ENCODE results near the gene SDR42E1.

The SDR42E1 gene, protein sequence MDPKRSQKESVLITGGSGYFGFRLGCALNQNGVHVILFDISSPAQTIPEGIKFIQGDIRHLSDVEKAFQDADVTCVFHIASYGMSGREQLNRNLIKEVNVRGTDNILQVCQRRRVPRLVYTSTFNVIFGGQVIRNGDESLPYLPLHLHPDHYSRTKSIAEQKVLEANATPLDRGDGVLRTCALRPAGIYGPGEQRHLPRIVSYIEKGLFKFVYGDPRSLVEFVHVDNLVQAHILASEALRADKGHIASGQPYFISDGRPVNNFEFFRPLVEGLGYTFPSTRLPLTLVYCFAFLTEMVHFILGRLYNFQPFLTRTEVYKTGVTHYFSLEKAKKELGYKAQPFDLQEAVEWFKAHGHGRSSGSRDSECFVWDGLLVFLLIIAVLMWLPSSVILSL

DNA sequence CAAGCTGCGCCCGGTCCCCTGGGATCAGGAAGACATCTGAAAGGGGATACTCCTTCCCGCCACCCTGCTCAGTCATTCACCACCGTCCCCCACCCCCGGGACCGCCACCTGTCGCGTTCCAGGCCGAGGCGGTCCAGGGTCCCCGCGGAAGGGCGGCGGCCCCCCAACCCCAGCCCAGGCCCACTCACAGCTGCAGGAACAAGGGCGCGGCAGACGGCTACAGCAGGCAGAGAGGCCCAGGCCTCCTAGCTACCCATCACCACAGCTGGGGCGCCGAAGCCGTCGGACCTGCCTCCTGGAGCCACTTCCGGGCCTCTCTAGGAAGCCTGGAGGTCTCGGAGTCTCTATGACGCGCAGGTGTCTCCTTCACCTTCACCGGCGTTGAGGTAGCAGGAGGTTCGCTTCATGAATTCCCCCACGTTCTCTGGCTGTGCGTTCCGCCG lies at the start of gene SDR42E1:
TSS of gene SDR42E1 (minus strand) at position 272 of the 443 bp plus-strand sequence. CDS start 10,612 bp downstream, outside the sequence.
- peak within 1 kb of the TSS in 1 of 5 donors; percentile 16 for H3K9ac ChIP-seq (ENCODE audit: low read length in 5 of 5)
- no peaks in the 10 kb centered on the region for H3K36me3 ChIP-seq (ENCODE audit: control insufficient read depth in 5 of 5, insufficient read depth in 5 of 5, low read length in 5 of 5)
- H3K27me3 ChIP-seq (ENCODE audit: control insufficient read depth in 5 of 5, insufficient read depth in 4 of 5, low read length in 5 of 5), result peaks cover 0 to 10% (median 9%) of the 10 kb centered on the region in 5 donors
- H3K4me3 ChIP-seq (ENCODE audit: low read depth in 1 of 5, low read length in 5 of 5), result peak within 1 kb of the TSS in 4 of 5 donors; percentile 31 to 62 (median 54)
- H3K9me3 ChIP-seq (ENCODE audit: control insufficient read depth in 5 of 5, low read length in 5 of 5), result peaks cover 6 to 27% (median 21%) of the 10 kb centered on the region in 5 donors
- H3K4me1 ChIP-seq (ENCODE audit: control insufficient read depth in 5 of 5, insufficient read depth in 5 of 5, low read length in 5 of 5), result peaks cover 0 to 8% (median 0%) of the 10 kb centered on the region in 5 donors
- H3K27ac ChIP-seq (ENCODE audit: low read depth, low read length), result no peak within 1 kb of the TSS

DNA sequence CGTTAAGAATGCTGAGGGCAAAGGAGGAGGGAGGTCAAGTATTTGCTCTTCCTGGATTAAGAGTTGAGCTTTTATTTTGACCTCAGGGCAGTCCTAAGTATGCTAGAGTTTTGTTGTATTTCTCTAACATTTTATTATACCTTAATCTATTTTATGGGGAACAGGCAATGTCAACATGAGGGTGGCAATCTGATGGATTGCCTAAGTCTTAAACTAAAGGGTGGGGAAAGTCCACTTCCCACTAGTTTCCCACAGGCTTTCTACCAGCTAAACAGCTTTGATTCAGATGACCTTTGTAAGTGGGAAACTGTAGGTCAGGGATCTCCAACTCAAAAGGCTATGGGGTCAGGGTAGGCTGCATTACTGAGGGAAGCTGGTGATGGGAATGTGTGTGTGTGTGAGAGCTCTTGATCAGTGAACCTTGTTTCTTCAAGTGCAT lies 48.7 kb upstream of the SDR42E1 start:
- Histone ChIP-seq H3K27me3 (ENCODE audit: control insufficient read depth in 5 of 5, insufficient read depth in 4 of 5, low read length in 5 of 5) (no peaks in the 10 kb centered on the region), H3K27ac (ENCODE audit: low read depth, low read length) (no peak overlapping the region), H3K4me3 (ENCODE audit: low read depth in 1 of 5, low read length in 5 of 5) (no peak overlapping the region), H3K4me1 (ENCODE audit: control insufficient read depth in 5 of 5, insufficient read depth in 5 of 5, low read length in 5 of 5) (peaks cover 0 to 18% (median 6%) of the 10 kb centered on the region in 5 donors), H3K36me3 (ENCODE audit: control insufficient read depth in 5 of 5, insufficient read depth in 5 of 5, low read length in 5 of 5) (no peaks in the 10 kb centered on the region), H3K9me3 (ENCODE audit: control insufficient read depth in 5 of 5, low read length in 5 of 5) (no peaks in the 10 kb centered on the region), H3K9ac (ENCODE audit: low read length in 5 of 5) (no peak overlapping the region)

DNA sequence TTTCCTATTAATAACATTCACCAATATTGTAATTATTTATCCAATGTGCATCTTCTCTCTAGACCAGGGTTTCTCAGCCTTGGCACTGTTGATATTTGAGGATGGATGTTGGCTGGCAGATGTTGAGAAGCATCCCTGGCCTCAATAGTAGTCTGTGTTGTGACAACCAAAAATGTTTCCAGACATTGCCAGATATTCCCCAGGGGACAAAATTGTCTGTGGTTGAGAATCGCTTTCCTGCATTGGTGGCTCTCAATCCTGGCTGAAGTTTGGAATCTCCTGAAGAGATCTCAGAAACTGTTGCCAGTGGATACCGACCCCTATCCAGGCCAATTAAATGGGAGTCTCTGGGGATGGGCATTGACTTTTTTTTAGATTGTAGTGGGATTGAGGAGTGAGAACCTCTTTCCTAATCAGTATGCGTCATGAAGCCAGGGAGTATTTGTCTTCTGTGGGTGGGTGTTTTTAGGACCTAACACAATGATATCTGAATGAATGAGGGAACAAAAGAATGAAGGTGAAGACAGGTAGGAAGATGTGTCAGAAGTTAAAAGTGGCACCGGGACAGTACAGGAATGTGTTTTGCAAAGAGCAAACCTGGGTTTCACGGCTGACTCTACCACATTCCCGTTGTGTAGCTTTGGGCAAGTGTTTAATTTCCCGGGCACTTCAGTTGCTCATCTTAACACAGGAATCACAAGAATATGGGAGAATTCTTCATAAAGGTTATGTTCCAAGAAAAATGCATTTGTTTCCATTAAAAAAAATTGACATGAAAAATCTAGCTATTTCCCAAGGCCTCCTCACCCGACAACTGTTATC lies 48.1 kb upstream of the SDR42E1 start:
- Histone ChIP-seq H3K4me1 (ENCODE audit: control insufficient read depth in 5 of 5, insufficient read depth in 5 of 5, low read length in 5 of 5) (peaks cover 0 to 18% (median 6%) of the 10 kb centered on the region in 5 donors), H3K4me3 (ENCODE audit: low read depth in 1 of 5, low read length in 5 of 5) (no peak overlapping the region), H3K9me3 (ENCODE audit: control insufficient read depth in 5 of 5, low read length in 5 of 5) (no peaks in the 10 kb centered on the region), H3K36me3 (ENCODE audit: control insufficient read depth in 5 of 5, insufficient read depth in 5 of 5, low read length in 5 of 5) (no peaks in the 10 kb centered on the region), H3K27me3 (ENCODE audit: control insufficient read depth in 5 of 5, insufficient read depth in 4 of 5, low read length in 5 of 5) (no peaks in the 10 kb centered on the region), H3K27ac (ENCODE audit: low read depth, low read length) (no peak overlapping the region), H3K9ac (ENCODE audit: low read length in 5 of 5) (no peak overlapping the region)

DNA sequence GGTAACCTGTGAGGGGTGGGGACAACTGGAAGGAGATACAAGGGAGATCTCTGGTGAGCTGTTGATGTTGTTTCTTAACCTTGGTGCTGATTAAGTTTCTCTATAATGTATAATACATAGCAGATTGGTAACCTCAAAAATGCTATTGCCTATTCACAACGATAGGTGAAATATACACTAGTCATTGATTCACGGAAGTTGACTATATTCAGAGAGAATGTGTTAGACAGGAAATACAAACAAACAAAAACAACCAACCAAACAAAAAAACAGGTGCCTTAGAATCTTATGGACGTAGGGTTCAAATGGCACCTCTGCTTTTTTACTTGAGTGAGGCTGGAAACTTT lies 45.3 kb upstream of the SDR42E1 start:
- no peaks in the 10 kb centered on the region for H3K36me3 ChIP-seq (ENCODE audit: control insufficient read depth in 5 of 5, insufficient read depth in 5 of 5, low read length in 5 of 5)
- H3K27ac ChIP-seq (ENCODE audit: low read depth, low read length), result no peak overlapping the region
- H3K9ac ChIP-seq (ENCODE audit: low read length in 5 of 5), result no peak overlapping the region
- H3K4me3 ChIP-seq (ENCODE audit: low read depth in 1 of 5, low read length in 5 of 5), result no peak overlapping the region
- no peaks in the 10 kb centered on the region for H3K9me3 ChIP-seq (ENCODE audit: control insufficient read depth in 5 of 5, low read length in 5 of 5)
- peaks cover 0 to 14% (median 3%) of the 10 kb centered on the region in 5 donors for H3K4me1 ChIP-seq (ENCODE audit: control insufficient read depth in 5 of 5, insufficient read depth in 5 of 5, low read length in 5 of 5)
- peaks cover 0 to 3% (median 0%) of the 10 kb centered on the region in 5 donors for H3K27me3 ChIP-seq (ENCODE audit: control insufficient read depth in 5 of 5, insufficient read depth in 4 of 5, low read length in 5 of 5)

DNA sequence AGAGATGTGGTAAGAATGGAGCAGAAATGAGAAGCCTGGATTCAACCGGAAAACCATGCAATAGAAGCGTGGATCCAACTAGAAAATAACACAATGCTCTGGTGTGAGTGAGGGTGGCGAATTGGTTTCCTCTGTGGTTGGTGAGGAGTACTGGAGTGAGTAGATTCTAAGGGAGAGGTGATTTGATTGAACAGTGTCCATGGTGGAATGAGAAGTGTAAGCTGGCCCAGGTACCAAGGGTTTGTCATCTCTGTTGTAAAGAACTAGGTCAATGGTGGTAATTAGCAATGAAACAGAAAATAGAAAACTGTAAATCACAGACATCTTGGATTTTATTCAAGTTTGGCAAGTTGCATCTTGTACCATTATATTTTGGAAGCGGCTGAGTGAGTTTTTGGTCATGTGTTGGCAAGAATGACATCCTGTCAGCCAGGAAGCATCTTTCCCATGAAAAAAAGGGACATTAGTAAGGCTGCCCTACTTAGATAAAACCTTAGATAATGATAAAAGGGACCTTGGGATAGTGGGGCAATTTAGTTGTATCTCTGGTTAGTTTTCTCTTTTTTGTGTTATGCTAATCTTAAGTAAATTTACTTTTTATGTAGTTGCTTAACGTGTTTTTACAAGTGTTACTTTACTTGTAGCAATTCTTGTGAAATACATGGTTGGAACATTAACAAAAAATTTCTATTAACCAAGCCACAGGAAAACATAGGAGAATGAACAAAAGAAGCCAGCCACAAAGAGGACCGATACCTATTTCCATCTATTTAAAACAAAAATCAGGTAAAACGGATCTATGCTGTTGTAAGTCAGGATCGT lies 44.7 kb upstream of the SDR42E1 start:
- H3K9me3 ChIP-seq (ENCODE audit: control insufficient read depth in 5 of 5, low read length in 5 of 5), result no peaks in the 10 kb centered on the region
- H3K4me3 ChIP-seq (ENCODE audit: low read depth in 1 of 5, low read length in 5 of 5), result no peak overlapping the region
- H3K4me1 ChIP-seq (ENCODE audit: control insufficient read depth in 5 of 5, insufficient read depth in 5 of 5, low read length in 5 of 5), result peaks cover 0 to 14% (median 3%) of the 10 kb centered on the region in 5 donors
- H3K9ac ChIP-seq (ENCODE audit: low read length in 5 of 5), result no peak overlapping the region
- peaks cover 0 to 3% (median 0%) of the 10 kb centered on the region in 5 donors for H3K27me3 ChIP-seq (ENCODE audit: control insufficient read depth in 5 of 5, insufficient read depth in 4 of 5, low read length in 5 of 5)
- H3K36me3 ChIP-seq (ENCODE audit: control insufficient read depth in 5 of 5, insufficient read depth in 5 of 5, low read length in 5 of 5), result no peaks in the 10 kb centered on the region
- H3K27ac ChIP-seq (ENCODE audit: low read depth, low read length), result no peak overlapping the region

DNA sequence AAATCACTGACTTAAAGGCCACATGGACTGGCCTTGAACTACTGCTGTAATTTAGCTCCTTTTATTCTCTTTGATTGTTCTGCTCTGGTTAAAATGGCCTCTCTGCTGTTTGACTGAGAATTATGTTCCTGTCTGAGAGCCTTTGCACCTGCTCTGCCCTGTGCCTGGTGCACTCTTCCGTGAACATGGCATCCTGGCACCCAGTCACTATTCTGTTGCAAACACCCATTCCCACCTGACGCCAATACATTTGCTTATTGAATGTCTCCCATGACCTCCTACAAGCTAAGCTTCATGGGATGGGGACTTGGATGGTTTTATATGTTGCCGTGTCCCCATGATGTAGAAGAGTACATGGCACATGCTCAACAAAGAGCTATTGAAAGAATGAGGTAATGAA lies 43.8 kb upstream of the SDR42E1 start:
- H3K36me3 ChIP-seq (ENCODE audit: control insufficient read depth in 5 of 5, insufficient read depth in 5 of 5, low read length in 5 of 5), result no peaks in the 10 kb centered on the region
- no peak overlapping the region for H3K27ac ChIP-seq (ENCODE audit: low read depth, low read length)
- no peak overlapping the region for H3K4me3 ChIP-seq (ENCODE audit: low read depth in 1 of 5, low read length in 5 of 5)
- no peaks in the 10 kb centered on the region for H3K9me3 ChIP-seq (ENCODE audit: control insufficient read depth in 5 of 5, low read length in 5 of 5)
- peaks cover 0 to 14% (median 3%) of the 10 kb centered on the region in 5 donors for H3K4me1 ChIP-seq (ENCODE audit: control insufficient read depth in 5 of 5, insufficient read depth in 5 of 5, low read length in 5 of 5)
- no peak overlapping the region for H3K9ac ChIP-seq (ENCODE audit: low read length in 5 of 5)
- peaks cover 0 to 3% (median 0%) of the 10 kb centered on the region in 5 donors for H3K27me3 ChIP-seq (ENCODE audit: control insufficient read depth in 5 of 5, insufficient read depth in 4 of 5, low read length in 5 of 5)

DNA sequence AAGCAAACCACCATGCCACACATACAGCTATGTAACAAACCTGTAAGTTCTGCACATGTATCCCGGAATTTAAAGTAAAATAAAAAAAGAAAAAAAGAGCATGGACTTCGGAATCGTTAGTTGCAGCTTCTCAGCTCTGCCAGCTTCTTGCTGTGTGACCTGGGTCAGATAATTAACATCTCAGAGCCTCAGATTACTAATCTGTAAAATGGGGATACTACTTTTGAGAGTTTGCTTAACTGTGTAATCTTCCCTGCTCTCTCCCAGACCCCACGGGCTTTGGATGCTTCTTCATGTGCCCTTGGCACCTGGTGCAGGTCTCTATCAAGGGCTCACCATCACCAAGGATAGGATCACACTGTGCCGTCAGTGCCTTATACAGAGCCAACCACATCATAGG lies 40.4 kb upstream of the SDR42E1 start:
- peaks cover 0 to 3% (median 0%) of the 10 kb centered on the region in 5 donors for H3K27me3 ChIP-seq (ENCODE audit: control insufficient read depth in 5 of 5, insufficient read depth in 4 of 5, low read length in 5 of 5)
- H3K4me1 ChIP-seq (ENCODE audit: control insufficient read depth in 5 of 5, insufficient read depth in 5 of 5, low read length in 5 of 5), result peaks cover 0 to 14% (median 3%) of the 10 kb centered on the region in 5 donors

DNA sequence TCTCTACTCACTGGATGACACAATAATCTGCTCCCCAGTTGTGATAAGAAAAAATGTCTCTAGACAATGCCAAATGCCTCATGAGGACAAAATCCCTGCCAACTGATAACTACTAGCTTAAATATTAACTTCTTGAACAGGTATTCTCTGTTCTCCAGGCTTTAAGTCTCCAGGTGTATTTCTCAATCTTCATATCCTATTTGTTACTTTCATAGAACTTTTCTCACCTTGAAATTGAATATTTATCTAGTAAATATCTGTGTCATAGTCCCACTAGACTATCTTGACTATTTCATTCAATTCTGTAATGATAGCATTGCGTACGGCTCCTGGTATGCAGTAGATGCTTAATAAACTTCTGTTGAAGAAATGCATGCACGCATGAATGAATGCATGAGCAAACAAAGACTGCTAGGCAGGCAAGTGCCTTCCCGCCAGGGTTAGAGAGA lies 39.7 kb upstream of the SDR42E1 start:
- H3K9me3 ChIP-seq (ENCODE audit: control insufficient read depth in 5 of 5, low read length in 5 of 5), result no peaks in the 10 kb centered on the region
- H3K27me3 ChIP-seq (ENCODE audit: control insufficient read depth in 5 of 5, insufficient read depth in 4 of 5, low read length in 5 of 5), result peaks cover 0 to 3% (median 0%) of the 10 kb centered on the region in 5 donors
- H3K4me3 ChIP-seq (ENCODE audit: low read depth in 1 of 5, low read length in 5 of 5), result no peak overlapping the region
- no peaks in the 10 kb centered on the region for H3K36me3 ChIP-seq (ENCODE audit: control insufficient read depth in 5 of 5, insufficient read depth in 5 of 5, low read length in 5 of 5)
- H3K27ac ChIP-seq (ENCODE audit: low read depth, low read length), result no peak overlapping the region
- no peak overlapping the region for H3K9ac ChIP-seq (ENCODE audit: low read length in 5 of 5)
- H3K4me1 ChIP-seq (ENCODE audit: control insufficient read depth in 5 of 5, insufficient read depth in 5 of 5, low read length in 5 of 5), result peaks cover 0 to 9% (median 3%) of the 10 kb centered on the region in 5 donors

More for the DNA sequence above, 40.4 kb upstream of the SDR42E1 start:
- Histone ChIP-seq H3K9ac (ENCODE audit: low read length in 5 of 5) (no peak overlapping the region), H3K9me3 (ENCODE audit: control insufficient read depth in 5 of 5, low read length in 5 of 5) (no peaks in the 10 kb centered on the region), H3K27ac (ENCODE audit: low read depth, low read length) (no peak overlapping the region), H3K4me3 (ENCODE audit: low read depth in 1 of 5, low read length in 5 of 5) (no peak overlapping the region), H3K36me3 (ENCODE audit: control insufficient read depth in 5 of 5, insufficient read depth in 5 of 5, low read length in 5 of 5) (no peaks in the 10 kb centered on the region)

DNA sequence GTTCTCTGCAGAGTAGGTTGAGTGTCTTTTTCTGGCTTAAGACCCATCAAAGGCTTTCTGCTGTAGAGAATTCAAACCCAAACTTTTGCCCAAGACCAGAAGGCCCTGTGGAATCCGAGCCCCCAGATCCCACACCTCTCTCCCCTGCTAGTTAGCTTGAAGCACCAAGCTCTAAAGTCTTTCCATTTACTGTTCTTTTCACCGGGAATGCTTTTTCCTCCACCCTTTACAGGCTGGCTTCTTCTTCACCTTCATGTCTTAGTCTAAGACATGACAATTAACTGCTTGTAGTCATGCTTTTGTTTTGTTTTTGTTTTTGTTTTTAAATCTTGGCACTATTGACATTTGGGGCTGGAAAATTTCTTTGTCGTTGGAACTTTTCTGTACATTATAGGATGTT lies 39.2 kb upstream of the SDR42E1 start:
- Histone ChIP-seq H3K36me3 (ENCODE audit: control insufficient read depth in 5 of 5, insufficient read depth in 5 of 5, low read length in 5 of 5) (no peaks in the 10 kb centered on the region), H3K9ac (ENCODE audit: low read length in 5 of 5) (no peak overlapping the region), H3K9me3 (ENCODE audit: control insufficient read depth in 5 of 5, low read length in 5 of 5) (no peaks in the 10 kb centered on the region), H3K4me3 (ENCODE audit: low read depth in 1 of 5, low read length in 5 of 5) (no peak overlapping the region), H3K4me1 (ENCODE audit: control insufficient read depth in 5 of 5, insufficient read depth in 5 of 5, low read length in 5 of 5) (peaks cover 0 to 4% (median 0%) of the 10 kb centered on the region in 5 donors), H3K27ac (ENCODE audit: low read depth, low read length) (no peak overlapping the region), H3K27me3 (ENCODE audit: control insufficient read depth in 5 of 5, insufficient read depth in 4 of 5, low read length in 5 of 5) (peaks cover 0 to 3% (median 0%) of the 10 kb centered on the region in 5 donors)
